GM21515 (cell line): Measurements from ENCODE around the gene PATZ1.

Source experiments
- ATAC-seq: cut with Tn5 transposase; IDR thresholded peaks from one replicate; pipeline ENCODE4 v1.9.1; 2021; ENCODE audit not compliant: unreplicated experiment

Gene PATZ1

DNA sequence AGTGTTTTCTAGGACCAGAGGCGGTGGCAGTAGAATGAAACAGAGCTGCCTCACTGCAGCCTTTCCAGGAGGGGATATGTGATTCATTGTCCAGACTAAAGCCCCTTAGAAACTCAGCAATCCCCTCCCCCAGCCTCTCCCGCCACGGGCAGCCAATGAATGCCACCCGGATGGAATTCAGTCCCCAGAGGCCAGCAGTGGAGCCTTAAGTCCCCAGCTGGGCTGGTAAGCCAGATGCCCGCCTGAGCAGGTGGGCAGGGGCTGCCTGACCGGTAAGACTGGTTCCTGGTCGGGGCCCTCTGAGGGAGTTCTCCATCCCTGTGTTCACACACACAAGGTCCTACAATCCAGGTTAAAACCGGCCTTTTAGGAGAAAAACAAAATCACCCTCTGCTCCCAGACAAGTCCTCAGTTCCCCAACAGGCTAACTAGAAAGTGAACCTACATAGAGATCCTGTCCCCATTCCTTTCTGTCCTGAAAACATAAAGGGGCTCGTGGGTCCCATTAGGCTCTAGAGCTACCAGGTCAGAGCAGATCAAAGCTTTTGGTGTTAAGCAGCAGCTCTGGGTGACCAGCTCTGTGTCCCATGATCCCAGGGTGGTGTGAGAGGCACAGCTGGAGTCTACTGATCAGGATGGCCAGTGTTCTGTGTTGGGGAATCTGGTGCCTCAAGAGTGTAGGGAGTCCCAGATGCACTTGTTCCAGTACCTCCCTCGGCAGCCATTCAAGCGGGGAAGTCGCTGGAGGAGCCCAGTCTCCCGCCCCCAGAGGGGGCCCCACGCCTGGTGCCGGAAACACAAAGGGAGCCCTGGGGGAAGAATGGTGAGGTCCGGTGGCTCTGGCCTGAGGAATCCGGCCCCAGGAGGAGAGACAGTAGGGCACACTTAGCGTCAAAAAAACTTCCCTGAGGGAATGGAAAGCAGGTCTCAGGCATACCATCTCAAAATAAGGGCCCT, 2.6 kb downstream of the PATZ1 start:
- no peak for ATAC-seq

DNA sequence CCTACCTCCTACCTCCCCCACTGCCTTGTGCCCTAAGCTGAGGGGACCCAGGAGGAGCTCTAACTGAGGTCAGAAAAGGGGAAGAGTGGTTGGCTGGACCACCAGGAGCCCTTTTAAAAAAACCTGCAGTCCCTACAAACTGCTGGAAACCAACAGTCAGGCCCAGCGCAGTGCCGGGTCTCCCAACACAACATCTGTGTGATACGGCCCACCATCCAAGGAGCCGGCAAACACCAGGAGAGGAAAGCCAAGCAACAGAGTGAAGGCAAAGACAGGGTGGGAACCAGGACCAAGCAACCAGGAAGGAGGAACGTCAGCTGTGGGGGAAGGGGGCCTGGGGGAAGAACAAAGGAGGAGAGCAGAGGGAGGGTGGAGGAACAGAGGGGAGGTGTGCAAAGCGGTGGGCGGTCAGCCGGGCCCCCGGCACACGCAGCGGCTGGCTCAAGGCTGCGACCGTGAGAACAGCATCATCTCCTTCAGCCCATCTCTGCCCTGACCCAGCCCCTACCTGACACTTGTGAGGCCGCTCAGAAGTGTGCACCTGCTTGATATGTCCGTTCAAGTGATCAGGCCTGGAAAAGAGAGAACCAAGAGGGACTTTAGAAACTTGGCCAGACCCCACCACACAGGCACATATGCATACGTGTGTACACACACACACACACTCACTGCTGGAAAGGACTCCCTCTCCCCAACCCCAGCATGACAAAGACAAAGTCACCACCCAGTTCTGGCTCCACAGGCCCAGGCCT, 3.6 kb downstream of the PATZ1 start:
- no peak for ATAC-seq

DNA sequence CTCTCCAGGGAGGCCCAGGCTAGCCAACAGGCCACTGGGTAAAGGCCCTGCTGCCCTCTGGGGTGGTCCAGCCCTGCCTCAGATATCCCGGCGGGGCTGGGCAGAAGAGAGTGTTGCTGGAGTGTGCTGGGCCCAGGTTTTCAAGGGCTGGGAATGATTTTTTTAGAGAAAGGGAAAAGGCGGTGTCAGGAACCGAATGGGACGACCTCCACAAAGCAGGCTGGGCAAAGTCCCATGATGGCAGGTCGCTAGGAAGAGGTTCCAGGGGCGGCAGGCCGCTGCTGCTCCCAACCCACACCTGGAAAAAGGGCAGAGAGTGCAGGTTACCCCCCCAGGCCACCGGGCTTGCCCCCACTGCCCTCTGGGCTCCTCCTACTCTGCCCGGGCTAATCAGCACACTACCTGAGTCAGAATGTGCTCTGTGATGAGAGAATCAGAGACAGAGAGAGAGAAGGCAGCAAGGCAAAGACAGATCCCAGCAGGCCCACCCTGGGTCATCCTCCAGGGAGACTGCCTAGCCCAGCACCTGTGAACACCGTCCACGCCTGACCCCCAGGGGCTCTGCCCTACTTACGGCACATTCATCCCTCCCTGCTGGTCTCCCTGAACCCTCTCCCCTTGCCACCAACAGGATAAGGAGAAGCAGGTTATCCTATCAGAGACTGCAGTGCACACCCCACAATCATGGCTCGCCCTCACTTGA, 4.6 kb downstream of the PATZ1 start:
- no peak for ATAC-seq

DNA sequence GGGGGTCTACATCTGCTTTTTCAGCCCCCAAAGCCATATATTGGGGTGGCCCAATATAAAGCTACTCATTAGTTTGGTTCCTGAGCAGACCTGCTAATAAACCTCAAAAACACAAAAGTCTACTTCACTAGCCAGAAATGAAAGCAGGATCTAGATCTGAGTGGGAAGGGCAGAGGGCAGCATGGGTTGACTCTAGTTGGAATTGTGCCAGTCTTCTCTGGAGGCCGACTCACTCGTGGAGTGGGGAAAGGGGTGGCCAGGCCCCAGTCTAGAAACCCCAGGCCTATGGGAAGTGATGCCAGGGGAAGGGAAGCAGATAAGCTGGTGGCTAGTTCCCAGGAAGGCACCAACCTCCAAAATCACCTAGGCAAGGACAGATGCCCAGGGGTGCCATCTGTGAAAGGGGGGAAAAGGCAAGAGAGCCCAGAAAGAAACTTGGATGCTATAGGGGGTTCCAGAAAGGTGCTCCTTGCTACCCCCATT, 5.3 kb downstream of the PATZ1 start:
- no peak for ATAC-seq

DNA sequence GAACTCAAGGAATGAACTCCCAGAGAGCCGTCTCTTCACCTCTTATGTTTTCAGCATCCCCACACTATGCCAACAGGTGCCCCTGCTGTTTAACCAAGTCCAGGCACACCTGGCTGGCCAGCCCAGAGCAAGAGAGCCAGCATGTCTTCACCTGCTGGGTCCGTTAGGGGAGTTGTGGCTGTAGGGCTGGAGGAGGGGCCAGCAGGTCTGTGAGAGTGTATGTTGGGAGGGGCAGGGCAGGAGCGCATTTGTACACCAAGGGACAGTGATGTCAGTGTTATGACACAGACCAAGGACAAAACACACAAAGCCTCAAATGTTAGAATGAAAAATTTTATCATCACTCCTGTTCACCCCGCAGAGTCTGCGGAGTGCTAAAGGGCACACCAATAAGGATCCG, 5.8 kb downstream of the PATZ1 start:
- no peak for ATAC-seq

DNA sequence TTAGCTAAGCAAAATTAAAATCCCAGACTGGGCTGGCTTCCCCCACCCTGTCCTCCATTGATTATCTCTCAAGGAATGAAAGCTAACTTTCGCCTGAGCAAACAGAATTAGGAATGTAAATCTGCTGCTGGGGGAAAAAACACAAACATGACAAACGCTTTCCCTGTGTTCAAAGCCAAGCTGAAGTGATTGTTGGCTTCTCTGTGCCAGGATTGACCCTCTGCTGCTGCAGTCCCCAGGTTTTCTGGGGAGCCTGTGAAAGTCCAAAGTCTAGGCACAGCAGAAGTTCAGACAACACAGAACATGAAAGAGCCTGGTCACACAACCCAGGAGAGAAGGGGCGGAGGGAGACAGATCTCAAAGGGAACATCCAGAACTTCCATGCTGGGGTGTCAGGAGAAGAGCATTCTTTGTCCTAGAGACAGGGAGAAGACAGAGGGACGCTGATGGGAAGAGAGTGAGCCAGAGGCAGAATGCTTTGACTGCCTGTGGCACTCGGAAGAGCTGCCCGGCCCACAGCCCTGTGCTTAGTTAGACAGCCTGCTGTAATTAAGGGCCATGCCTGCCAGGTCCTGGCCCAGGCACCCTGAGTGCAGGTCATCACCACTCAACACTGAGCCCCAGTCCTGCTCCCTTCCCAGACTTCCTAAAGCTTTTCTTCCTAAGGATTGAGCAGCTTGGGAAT, 6.9 kb downstream of the PATZ1 start:
- no peak for ATAC-seq

DNA sequence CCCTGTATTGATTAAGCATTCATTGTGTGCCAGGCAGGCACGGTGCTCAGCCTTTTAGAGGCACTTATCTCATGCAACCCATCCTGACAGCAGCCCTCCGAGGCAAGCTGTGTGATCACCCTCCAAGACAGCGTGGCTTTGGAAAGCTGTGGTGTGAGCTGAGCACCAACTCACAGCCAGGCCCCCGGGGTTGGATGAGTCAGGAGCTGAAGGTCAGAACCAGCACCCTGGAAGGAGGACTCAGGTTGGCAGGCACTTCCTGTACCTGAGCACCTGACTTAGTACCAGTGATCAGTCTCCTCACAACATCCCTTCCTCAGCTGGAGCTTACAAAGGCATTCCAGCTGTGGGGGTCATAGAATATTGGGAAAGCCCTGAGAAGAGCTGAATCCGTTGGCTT, 9.0 kb downstream of the PATZ1 start:
- ATAC-seq, result no peak

DNA sequence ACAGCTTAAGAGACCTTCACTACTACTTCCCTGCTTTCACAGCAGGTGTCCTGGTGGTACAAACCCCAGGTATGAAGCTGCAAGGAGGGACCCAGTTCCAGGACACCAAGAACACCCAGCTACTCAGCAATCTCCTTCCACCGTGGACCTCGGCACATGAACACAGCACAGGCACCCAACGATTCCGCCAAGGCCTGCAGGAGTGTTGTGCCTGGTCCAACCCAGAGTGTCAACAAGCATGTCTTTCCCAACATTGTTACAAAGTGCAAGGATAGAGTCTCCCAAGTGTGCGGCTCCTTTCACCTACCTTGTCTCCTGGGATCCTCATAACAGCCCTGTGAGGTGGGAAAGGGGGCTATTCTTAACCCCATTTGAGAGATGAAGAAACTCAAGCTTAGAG, 11.8 kb downstream of the PATZ1 start:
- no peak for ATAC-seq

DNA sequence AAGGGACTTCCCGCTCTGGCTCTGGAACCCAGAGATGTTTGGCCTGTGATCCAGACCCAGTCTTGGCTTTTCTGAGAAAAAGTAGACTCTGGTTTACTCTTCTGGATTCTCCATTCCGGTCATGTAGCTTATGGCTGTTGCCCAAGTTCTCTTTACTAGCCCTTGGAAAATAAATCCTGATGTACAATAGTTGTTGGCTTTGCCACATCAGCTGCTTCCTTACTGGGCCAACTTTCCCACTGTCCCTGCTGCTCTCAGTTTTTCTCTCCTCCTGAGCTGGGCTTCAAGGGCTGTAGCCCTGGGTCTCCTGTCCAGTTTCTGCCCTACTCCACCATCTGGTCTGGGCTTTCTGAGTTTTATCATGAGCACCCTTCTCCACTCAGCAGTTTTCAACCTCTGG, 12.5 kb downstream of the PATZ1 start:
- ATAC-seq, result no peak

DNA sequence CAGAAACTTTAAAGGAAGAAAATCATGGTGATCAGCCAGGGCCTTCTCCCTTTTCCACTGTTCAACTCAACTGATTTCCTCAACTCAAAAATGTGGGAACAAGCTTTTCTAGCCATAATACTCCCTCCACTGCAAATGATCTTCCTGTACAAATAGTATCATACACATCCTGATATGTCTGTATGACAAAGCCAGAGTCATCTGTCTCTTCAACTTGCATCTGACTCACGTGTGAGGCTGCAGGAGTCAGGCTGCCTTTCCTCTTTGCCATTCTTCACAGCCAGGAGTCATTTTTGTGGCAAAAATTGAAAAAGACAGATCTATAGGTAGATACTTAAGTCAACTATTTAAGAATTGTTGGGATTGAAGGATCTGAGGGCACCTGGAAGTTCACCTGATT, 13.3 kb downstream of the PATZ1 start:
- no peak for ATAC-seq

DNA sequence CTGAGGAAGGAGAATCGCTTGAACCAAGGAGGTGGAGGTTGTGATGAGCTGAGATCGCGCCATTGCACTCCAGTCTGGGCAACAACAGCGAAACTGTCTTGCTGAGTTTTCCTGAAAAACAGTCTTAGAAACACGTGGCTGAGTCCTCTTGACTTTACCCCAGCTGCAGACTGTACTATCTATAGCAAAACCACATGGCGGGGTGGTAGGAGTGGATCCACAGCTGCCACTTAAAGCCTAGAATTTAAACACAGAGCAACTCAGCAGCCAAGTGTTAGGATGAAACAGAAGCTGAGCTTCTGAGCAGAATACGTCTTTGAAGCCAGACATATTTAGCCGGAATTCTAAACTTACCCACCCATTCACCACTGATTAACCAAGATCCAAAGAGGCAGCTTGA, 14.1 kb downstream of the PATZ1 start:
- ATAC-seq, result no peak

DNA sequence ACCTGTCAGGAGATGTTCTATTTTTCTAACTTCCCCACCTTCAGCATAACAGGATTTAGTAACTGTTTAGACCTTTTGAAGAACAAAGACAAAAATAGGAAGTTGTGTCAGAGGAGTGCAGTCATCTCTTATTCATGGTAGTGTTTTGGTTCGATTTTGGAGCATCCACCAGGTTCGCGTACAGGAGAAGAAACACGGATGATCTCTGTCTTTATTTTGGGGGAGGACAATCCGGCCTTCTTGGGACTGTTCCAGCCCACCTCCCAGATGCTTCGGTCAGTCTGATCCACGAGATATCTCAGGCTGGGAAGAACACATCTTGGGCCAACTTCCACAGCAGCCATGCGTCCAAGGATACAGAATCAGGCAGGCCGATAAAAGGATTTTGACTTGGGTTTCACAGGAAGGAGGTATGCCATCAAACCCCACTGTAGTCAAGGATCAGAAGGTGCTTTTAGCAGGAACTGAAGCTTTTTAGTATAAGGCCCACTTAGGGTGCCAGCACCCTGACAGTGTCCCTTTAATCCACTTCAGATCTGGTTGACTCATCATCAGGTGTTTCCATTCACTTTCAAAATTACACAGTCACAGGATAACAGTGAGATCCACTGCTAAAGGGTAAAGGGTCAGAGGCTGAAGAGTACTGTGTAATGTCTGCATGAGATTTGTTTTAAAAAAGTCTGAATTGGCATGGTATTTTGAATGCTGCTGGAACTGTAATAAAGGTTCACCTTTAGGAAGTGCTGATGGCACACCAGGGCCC, 16.5 kb downstream of the PATZ1 start:
- ATAC-seq, result no peak

DNA sequence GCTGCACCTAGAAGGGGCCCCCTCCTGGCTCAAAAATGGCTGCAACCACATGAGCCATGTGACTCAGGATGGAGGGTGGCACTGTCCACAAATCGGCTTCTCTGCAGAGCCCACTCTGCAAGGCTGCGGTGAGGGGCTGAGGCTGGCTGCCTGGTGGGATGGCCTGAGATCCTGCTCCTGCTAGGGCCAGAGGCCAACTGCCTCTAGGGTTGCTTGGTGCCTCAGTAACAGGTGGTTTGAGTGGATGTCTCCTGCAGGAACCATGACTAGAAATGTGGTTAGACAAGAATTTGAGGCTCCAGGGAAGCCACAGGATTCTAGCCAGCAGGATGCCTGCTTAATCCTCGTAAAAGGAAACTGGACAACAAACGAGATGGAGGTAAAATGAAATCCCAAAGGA, 17.1 kb downstream of the PATZ1 start:
- ATAC-seq, result no peak

DNA sequence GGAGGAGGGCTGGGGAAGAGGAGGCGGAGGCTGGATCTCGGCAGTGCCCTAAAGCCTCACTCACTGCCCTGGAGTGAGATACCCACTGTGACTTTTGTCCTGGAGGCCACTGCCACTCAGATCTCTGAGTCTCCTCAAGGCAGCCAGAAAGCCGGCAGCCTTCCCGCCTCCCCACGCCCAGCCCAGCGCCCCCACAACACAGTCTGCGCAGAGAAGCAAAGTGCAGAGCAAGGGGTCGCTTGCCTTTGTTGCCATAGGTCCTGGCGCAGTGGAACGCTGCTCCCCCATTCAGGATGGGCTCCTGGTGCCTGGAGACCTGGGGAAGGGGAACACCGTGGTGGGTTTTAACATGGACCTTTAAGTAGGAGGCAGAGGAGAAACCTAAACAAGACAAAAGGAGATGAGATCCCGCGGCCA, 17.6 kb downstream of the PATZ1 start:
- ATAC-seq, result no peak

DNA sequence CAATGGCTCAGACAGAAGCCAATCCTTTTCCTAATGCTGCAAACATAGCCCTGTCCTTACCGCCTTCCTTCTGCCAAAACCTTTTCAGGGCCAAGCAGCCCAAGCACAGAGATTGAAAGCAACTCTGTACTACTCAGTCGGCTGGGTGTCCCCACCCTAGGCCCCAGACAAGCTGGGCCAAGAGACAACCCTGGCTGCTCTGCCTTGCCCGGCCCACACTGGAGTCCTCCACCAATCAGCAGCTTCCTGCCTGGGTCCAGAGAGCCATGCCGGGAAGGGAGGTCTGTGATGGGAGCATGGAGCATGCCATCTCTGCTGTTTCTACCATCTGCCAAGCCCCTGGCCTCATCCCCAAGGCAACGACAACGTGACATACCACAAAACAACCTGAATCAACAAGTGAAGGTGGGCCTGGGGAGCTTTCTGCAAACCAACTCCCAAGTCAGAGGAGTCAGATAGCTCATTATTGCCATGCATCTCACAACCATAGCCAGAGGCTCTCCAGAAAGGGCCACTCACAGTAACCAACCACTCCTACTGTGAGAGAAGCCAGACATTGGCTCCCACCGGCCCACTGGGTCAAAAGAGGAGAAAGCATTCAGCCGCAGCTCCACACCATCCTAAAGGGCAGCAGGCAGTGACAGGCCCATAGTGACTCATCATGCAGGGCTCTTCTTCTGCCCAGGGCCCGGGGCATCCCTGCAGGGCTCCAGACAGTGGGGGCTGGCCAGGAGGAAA, 18.2 kb downstream of the PATZ1 start:
- ATAC-seq, result no peak

DNA sequence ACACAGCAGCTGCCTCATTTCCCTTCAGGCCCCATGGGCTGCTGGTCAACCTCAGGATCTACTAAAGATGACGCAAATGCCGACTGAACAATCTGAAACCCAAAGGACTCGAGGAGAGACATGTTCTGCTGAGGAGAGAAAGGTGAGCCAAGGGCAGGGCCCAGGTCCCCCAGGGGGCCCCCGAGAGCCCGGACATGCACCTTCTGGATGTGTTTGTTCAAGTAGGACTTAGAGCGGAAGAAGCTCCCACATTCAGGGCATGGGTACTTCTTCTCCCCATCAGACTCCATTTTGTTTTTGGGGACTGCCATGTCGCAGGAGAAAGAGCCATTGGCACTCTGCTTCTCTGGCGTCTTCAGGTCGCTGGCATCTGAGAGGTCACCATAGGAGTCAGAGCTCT, 19.3 kb downstream of the PATZ1 start:
- ATAC-seq, result no peak

DNA sequence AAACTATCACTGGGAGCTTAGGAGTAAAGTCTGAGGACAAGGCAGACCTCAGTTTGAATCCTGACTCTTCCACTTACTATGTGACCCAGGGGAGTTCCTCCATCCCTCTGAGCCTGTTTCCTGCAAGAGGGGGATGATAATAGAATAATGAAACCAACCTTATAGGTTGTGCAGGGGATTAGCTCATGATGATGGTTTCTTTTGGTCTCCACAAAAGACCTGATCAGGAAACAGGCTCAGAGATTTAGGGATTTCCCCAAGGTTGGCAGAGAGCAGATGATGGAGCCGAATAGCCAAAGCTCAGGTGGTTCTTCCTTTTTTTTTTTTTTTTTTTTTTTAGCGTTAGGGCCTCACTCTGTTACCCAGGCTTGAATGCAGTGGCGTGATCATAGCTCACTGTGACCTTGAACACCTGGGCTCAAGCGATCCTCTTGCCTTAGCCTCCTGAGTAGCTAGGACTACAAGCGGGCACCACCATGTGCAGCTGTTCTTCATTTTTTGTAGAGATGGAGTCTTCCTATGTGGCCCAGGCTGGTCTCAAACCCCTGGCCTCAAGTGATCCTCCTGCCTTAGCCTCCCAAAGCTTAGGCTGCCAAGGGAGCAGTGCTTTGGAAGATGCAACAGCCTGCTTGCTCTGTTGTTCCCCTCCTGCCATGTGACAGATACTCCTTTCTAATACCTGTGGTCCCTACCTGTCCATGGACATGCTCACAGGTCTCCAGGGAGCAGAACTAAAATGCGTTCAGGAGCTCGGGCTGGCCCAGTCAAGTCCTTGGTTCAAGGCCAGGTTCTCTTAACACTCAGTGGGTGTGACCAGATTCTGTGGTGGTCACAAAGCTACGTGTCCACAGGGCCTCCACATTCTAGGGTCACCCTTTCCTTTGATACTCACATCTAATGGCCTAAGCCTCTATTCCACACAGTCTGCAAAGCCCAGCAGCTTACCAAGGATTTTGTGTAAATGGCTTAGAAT, 22.3 kb downstream of the PATZ1 start:
- ATAC-seq, result no peak

DNA sequence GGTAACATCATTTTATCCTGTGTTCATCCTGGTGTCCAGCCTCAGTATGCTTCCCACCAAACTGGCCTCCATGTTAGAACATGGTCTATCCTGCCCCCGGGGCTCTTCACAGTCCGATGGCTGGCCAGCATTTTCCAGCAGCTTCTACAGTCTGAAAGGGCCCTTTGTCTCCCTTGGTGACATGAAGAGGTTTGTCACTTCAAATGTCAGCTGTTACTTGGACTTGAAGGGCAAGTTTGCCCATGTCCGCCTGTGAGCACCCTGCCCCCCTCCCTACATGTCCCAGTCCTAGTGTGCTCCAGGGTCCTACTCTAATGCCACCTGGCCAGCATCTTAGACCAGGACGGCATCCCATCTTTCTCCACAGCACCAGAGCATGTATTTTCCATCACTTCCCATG, 24.7 kb downstream of the PATZ1 start:
- ATAC-seq, result no peak
